Measurements from ENCODE around the gene CENPX.

CENPX gene

DNA sequence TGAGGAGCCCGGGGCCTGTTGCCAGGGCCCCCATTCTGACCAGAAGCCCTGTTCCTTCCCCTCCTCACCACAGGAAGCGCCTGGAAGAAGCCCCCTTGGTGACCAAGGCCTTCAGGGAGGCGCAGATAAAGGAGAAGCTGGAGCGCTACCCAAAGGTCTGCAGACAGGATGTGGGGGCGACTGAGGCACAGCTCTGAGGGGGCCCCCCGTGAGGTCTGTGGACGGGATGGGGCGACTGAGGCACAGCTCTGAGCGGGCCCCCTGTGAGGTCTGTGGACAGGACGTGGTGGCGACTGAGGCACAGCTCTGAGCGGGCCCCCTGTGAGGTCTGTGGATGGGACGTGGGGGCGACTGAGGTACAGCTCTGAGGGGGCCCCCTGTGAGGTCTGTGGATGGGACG lies 13.3 kb downstream of the CENPX start:
- DNase-seq: no peak

GRCh38 chr17:82008941-82009405 lies 13.7 kb downstream of the CENPX start:
- no peak for DNase-seq

GRCh38 chr17:82008258-82008940 lies 14.3 kb downstream of the CENPX start:
- DNase-seq: no peak

GRCh38 chr17:82007495-82008257 lies 15.0 kb downstream of the CENPX start:
- DNase-seq: no peak

GRCh38 chr17:82007228-82007494 lies 15.5 kb downstream of the CENPX start:
- DNase-seq: no peak

GRCh38 chr17:82006468-82007227 lies 16.0 kb downstream of the CENPX start:
- DNase-seq: no peak

DNA sequence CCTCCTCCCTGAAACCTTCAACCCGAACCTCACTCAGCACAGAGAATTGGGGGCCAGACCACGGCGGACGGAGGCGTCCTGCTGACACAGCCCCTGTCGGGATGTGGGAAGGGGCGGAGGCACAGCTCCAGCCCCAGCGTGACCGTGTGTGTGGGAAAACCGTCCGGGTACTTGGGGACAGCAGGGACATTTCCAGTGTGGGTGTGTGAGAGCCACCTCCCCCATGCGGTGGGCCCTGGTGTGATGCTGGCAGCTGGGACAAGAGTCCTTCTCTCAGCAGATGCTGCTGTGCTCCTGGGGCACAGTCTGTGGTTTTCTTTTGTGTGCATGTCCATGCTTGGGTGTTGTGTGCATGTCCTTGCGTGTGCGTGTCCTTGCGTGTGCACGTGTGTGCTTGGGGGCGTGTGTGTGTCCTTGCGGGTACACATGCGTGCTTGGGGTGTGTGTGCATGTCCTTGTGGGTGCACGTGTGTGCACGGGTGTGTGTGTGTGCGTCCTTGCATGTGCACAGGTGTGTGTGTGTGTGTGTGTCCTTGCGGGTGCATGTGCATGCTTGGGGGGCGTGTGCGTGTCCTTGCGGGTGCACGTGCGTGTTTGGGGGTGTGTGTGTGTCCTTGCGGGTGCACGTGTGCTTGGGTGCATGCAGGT lies 16.9 kb downstream of the CENPX start:
- no peak for DNase-seq

GRCh38 chr17:82004517-82005455 lies 17.9 kb downstream of the CENPX start:
- no peak for DNase-seq

DNA sequence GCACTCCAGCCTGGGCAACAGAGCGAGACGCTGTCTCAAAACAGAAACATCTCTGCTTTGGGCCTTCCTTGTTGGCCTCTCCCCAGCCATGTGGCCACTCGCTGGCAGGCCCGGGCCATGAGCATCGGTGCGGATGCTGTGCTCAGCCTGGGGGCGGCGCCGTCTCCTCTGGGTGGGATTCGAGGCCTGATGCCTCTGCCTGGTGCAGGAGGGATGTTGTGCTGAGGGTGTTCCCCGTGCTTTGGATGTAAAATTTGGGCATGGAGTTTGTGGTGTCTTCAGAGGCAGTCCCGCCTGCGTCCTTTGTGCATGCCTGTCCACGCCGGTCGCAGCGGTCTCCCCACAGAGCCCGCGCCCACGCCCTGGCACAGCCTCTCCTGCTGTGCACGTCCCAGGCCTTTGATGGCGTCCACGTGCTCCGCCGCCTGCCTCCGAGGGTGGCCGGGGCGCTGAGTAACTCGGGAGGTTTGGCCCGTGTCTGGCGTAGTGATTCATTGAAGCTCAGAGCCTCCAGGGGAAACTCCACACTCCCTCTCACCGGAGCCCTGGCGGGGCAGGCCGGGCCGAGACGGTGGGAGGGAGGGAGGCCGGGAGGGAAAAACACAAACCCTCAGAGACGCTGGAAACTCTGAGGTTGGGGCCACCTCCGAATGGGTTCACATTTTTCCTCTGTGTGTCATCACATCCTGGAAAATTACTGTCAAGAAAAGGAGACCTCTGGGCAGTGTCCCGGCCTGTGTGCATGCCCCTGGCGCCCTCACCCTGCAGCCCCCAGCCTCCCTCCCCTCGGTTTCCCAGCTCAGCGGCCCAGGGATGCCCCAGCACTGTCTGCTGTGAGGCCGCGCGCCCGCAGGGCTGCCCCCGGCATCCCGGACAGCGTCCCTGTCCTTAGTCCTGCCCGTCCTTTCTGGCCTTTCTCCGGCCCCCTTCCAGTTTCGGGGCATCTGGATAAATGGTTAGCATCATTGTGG lies 19.0 kb downstream of the CENPX start:
- no peak for DNase-seq

DNA sequence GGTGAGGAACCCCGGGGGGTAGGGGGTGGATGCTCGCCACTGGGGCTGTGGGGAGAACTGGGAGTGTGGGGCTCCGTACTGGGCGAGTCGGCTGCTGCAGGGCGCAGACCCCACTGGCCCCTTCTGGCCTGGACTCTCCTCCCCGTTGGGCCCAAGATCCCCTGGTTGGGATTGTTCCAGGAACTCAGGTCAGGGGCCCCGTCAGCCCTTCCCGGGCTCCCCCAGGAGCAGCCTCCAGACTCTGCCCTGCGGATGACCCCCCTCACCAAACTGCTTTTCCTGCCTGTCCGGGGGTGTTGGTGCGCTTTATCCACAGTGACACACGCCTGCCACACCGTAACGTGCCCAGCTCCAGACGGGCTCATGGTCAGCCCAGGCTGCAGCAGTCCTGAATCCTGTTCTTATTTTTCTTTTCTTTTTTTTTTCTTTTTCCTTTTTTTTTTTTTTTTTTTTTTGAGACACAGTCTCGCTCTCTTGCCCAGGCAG lies 21.1 kb downstream of the CENPX start:
- no peak for DNase-seq

DNA sequence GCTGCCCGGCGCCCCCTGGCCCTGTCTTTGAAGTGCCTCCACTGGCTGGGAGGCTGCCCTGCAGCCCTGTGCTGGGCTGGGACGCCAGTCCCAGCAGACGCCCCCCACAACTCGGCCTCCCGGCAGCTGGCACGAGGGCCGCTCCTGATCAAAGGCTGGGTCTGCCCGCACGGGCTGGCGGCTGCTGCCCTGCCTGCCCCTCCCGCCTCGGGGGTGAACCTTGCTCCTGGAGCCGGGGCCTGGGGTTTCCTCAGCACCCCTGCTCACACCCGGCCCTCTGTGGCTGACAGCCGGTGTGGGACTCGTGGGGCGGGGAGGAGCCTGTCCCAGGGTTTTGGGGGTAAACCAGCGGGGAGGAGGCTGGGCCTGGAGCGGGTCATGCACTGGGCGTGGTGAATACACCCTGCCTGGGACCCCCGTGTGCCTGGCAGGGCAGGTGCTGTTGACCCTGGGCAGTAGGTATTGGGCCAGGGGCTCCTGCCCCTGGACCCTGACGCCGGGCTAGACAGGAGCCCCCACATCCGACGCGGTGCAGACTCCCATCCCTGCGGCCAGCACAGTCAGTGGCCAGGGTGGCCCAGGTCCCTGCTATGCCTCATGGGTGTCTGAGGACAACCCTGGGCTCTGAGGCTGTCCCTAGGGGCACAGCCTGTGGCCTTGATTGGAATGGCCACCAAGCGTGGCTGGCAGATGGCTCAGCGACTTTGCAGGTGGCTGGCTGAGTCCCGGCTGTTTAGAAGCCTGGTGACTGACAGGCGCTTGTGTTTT lies 21.7 kb downstream of the CENPX start:
- no peak for DNase-seq

DNA sequence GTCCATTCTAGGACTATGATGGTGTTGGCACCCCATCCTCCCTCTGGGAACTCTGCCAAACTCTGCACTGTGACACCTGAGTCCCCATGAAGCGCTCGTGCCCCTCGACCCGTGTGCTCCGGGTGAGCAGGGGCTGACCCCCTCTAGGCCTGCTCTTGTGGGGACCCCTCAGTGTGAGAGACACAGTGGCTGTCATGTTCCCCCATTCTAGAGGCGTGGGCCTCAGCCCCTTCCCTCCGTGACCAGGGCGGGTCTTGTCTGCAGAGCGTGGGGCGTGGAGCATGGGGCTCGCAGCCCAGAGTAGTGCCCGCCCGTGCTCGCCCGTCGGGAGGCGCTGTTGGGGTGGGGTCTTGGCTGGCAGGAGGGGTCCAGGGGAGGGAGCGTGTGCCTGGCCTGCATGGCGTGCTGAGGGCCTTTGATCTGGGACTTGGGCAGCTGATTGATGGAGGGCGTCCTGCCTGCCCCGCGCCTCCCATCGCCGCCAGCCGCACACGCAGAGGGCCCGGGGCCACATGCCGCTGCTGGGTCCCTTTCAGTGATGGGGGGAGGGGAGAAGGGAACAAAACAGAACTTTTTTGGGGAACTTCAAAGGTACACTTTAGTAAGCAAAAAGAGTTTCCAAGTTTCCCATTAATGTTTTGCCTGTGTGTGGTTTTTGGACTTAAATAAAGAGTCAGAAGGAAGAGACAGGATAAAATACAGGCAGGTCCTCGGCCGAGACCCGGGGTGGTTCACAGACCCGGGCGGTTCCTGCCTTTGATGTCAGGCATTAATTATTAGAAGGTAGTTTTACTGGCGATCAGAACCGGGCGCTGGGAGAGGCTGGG lies 22.5 kb downstream of the CENPX start:
- no peak for DNase-seq

DNA sequence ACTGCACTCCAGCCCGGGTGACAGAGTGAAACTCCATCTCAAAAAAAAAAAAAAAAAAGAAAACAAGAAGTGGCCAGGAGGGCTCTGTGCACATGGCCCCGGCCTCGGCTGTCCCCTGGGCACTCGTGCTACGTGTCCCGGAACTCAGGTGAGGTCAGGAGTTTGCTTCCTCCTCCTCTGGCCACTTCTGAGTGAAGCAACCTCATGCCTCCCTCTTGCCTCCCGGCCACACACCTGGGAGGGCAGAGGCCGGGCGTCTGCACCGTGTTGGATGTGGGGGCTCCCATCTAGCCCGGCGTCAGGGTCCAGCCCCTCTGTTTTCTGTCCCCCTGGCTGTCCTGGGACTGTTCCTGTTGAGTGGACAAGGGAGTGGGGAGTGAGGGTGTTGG lies 23.1 kb downstream of the CENPX start:
- no peak for DNase-seq

DNA sequence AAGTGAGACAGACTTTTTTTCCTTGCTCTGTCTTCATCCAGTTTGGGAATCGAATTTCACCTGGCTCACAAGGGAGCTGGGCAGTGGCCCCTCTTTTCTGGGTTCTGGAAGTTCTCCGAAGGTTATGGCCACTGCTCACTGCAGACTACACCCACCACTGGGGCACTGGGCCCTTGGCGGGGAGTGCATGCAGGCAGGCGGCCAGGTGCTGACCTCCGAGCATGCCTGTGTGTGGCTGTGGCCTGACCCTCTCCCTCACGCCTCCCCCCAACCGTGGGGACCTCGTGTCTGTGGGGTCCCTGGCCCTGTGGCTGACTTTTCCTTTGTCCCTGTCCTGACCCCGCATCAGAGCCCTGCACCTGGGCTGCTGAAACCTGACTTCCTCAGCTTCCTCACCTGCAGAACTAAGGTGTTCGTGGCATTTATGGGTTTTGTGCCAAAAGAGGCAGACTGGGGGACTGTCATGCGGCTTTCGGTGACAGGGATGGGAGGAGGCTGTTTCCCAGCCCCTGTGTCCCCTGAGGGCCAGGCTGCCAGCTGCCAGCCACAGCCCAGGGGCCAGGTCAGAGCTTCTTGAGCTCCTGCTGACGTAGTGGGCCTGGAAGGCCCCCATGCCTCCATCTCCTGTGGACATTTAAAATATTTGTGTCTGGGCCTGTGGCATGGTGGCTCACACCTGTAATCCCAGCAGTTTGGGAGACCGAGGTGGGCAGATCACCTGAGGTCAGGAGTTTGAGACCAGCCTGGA lies 23.8 kb downstream of the CENPX start:
- no peak for DNase-seq

GRCh38 chr17:81998212-81998611 lies 24.5 kb downstream of the CENPX start:
- no peak for DNase-seq

DNA sequence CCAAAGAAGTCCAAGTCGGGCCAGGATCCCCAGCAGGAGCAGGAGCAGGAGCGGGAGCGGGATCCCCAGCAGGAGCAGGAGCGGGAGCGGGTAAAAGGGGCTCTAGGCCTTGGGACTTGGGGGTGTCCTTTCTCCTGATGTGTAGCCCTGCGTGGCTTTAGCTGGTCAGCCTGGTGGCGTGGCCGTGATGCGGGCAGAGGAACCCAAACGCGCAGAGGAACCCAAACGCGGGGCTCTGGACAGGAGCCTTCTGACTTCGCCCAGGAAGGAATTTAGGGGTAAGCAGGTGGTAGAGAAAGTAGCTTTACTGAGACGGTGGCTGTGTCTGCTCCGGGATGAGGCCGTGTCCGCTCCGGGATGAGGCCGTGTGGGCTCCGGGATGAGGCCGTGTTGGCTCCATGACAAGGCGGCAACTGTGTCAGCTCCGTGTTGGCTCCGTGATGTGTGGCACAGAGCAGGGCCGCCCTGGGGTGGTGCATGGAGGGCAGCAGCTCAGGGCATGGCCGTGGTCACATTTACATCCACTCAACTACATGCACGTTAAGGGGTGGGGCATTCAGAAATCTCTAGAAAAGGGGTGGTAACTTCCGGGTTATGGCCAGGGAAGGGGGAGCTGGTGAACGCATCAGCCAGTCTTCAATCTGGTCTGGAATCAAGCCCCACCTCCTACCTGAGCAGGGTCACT lies 25.8 kb downstream of the CENPX start:
- no peak for DNase-seq

DNA sequence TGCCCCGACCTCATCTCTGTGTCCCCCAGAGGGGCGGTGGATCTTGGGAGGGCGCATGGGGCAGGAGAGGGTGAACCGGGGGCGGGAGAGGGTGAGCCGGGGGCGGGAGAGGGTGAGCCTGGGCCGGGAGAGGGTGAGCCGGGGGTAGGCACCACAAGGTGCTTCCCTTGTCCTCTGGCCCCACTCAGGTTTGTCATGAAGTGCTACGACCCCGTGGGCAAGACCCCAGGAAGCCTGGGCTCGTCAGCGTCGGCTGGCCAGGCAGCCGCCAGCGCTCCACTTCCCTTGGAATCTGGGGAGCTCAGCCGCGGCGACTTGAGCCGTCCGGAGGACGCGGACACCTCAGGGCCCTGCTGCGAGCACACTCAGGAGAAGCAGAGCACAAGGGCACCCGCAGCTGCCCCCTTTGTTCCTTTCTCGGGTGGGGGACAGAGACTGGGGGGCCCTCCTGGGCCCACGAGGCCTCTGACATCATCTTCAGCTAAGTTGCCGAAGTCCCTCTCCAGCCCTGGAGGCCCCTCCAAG lies 26.4 kb downstream of the CENPX start:
- no peak for DNase-seq
